Left ventricle myocardium inferior (tissue), 1 donor: ENCODE data around the gene OPN3. TPM values are rescaled to one million over a fixed set of nuclear protein-coding genes. Genes with fewer than 3 reads are reported as not detected.
A peak's percentile ranks its signal among the peaks of the same experiment; 100 is the strongest.

Source experiments
- DNase-seq: peaks from one replicate; pipeline ENCODE4 v3.0.0-alpha.2; 2020
- H3K27ac ChIP-seq: fragments of 200-600 bp; replicated peaks from 2 replicates; pipeline ENCODE4 v1.8.0; 2021
- H3K27me3 ChIP-seq: fragments of 200-600 bp; 2 replicates; pipeline ENCODE4 v1.8.0; 2021; ENCODE audit warnings: low read depth
- H3K36me3 ChIP-seq: fragments of 200-600 bp; 2 replicates; pipeline ENCODE4 v1.8.0; 2021
- H3K4me1 ChIP-seq: fragments of 200-600 bp; 2 replicates; pipeline ENCODE4 v1.8.0; 2021
- H3K4me3 ChIP-seq: fragments of 200-600 bp; 2 replicates; pipeline ENCODE4 v1.8.0; 2021; ENCODE audit warnings: mild to moderate bottlenecking, moderate library complexity
- H3K9me3 ChIP-seq: fragments of 200-600 bp; replicated peaks from 2 replicates; pipeline ENCODE4 v1.8.0; 2021
- intact Hi-C: fragments of 100-400 bp; cut with micrococcal nuclease; formaldehyde crosslinking; loops from one replicate; pipeline ENCODE4 v1.11.0; 2022
- total RNA-seq: library from RNA; stranded (reverse); fragmentation: NEBNext Ultra II Directional; extraction: Animal tissue kit (Norgen Biotek cat#: 25700); gene quantifications from one replicate; pipeline ENCODE4 v1.2.1, GENCODE V29; 2021
- TF ChIP-seq, protein P1 (sequence below): fragments of 200-600 bp; IDR thresholded peaks from 2 replicates; pipeline ENCODE4 v1.8.0; 2021; ENCODE audit warnings: antibody characterized with exemption, mild to moderate bottlenecking, borderline replicate concordance
- donor health status: DM: no; HTN: yes; CAD: no; lungs with severe emphysema.

OPN3 gene
- total RNA-seq, 1 donor from 2014 or later, result 6.1 TPM

DNA sequence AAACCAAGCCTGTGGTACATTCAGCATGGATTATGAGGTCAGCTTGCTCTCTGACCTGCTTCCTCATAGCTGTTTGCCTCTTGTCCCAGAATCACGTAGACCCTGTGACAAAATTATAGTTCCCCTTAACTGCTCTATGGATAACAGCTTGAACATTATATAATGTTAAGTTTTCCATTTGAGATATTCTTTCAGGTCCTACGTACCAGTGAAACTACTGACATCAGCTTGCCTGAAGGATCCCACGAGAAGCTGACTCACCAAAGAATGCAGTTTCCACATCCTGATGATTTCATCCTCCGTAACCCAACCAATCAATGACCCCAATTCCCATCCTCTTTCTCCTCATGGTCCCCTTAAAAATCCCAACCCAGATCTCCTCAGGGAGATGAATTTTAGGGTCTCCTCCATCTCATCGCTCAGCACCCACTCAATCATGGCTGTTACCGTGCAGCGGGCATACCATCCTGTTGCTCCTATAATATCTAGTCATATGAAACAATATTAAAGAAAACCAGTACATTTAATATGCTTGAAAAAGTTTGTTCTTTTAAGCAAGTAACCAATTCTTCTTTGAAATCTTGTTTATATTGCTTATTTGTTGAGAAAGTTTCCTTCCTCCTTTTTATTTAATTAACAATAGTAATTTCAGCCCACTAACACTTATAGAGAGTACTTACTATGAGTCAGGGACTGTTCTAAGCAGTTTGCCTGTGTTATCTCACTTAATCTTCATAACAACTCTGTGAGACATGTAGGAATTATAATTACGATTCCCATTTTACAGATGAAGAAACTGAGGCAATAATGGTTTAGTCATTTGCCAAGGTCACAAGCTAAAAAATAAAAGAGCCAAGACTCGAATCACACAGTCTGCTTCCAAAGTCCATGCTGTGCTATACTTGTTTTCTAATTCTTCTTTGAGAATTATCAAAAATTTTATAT is 27.4 kb downstream of the OPN3 start:
- no peak for DNase-seq
- H3K27me3 ChIP-seq, result no peaks in the 10 kb centered on the region
- no peak overlapping the region for H3K27ac ChIP-seq
- intact Hi-C loops, result no loop called here
- no peaks in the 10 kb centered on the region for H3K36me3 ChIP-seq
- no peaks in the 10 kb centered on the region for H3K9me3 ChIP-seq
- peaks cover 4% of the 10 kb centered on the region for H3K4me1 ChIP-seq
- TF ChIP-seq, protein P1, sequence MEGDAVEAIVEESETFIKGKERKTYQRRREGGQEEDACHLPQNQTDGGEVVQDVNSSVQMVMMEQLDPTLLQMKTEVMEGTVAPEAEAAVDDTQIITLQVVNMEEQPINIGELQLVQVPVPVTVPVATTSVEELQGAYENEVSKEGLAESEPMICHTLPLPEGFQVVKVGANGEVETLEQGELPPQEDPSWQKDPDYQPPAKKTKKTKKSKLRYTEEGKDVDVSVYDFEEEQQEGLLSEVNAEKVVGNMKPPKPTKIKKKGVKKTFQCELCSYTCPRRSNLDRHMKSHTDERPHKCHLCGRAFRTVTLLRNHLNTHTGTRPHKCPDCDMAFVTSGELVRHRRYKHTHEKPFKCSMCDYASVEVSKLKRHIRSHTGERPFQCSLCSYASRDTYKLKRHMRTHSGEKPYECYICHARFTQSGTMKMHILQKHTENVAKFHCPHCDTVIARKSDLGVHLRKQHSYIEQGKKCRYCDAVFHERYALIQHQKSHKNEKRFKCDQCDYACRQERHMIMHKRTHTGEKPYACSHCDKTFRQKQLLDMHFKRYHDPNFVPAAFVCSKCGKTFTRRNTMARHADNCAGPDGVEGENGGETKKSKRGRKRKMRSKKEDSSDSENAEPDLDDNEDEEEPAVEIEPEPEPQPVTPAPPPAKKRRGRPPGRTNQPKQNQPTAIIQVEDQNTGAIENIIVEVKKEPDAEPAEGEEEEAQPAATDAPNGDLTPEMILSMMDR, result no peak
- H3K4me3 ChIP-seq, result no peak overlapping the region

DNA sequence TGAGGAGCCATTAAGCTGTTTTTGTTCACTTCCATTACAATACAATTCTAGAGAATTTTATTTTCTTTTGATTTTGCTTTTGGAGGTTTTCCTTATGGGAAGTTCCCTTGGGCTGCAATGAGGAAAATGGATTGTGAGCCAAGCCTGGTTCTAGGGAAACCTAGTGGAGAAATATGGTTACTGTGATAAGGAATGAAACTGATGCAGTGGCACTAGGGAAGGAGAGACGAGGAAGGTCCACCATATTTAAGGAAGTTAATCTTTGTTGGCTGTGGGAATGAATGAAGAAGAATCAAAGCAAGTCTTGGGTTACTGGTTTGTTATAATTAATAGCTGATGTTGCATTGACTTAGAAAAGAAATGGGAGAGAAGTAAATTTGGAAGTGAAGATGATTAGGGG is 28.4 kb downstream of the OPN3 start:
- intact Hi-C loops, result no loop called here
- no peak for DNase-seq
- Histone ChIP-seq H3K4me3 (no peak overlapping the region), H3K36me3 (no peaks in the 10 kb centered on the region), H3K4me1 (peaks cover 4% of the 10 kb centered on the region), H3K27me3 (no peaks in the 10 kb centered on the region), H3K9me3 (no peaks in the 10 kb centered on the region), H3K27ac (no peak overlapping the region)
- TF ChIP-seq, protein P1, result no peak

DNA sequence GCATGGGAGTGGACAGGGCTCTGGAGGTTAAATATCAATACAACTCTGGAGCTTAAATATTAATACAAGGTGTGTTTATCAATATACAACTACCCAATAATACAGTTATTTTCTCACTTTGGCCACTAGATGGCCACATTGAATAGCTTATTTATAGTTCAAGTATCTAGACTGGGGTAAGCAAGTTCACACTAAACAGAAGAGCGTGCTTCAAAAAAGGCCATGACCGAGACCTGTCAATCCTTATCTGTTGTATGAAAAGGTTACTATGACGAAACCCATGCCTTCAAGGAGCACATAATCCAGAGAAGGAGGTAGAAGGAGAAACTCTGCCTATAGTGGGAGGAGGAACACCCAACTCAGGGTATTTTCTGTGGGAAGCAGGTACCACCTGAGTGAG is 29.1 kb downstream of the OPN3 start:
- no peaks in the 10 kb centered on the region for H3K27me3 ChIP-seq
- DNase-seq, result no peak
- H3K4me1 ChIP-seq, result peaks cover 4% of the 10 kb centered on the region
- H3K9me3 ChIP-seq, result no peaks in the 10 kb centered on the region
- H3K27ac ChIP-seq, result no peak overlapping the region
- intact Hi-C loops, result no loop called here
- no peaks in the 10 kb centered on the region for H3K36me3 ChIP-seq
- TF ChIP-seq, protein P1, result peak; percentile 75
- H3K4me3 ChIP-seq, result no peak overlapping the region

DNA sequence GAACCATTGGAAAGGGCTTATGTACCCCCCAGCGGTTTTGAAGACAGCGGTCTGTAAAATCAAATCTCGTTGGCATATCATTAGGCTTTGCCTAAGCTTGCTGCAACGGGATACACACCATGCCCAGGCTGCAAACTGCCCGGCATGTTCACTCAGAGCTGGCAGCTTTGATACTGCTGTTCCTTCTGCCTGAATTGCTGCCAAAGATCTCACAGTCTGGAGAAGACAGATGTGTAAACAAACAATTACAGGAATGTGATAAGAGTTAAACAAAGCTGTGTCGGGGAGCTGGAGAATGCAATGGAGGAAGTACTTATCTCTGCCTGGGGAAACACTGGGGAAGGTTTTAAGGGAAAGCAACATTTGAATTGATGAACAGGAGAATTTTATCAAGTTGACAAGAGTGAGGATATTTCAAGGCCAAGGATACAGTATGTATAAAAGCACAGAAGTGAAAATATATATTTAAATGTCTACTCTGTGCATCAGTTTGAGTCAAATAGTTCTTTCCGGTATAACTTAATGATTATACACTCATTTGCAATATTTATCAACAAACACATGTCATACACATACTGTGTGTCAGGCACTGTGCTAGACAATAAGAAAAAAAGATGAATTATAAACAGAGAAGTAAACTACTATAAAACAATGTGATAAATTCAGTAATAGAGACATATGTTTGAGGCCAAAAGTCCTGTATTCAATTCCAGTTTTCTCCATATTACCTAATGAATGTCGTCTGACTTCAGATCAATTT is 29.9 kb downstream of the OPN3 start:
- Histone ChIP-seq H3K27me3 (no peaks in the 10 kb centered on the region), H3K36me3 (no peaks in the 10 kb centered on the region), H3K27ac (no peak overlapping the region), H3K4me3 (no peak overlapping the region), H3K9me3 (no peaks in the 10 kb centered on the region), H3K4me1 (peaks cover 4% of the 10 kb centered on the region)
- no peak for DNase-seq
- intact Hi-C loops, result no loop called here
- TF ChIP-seq, protein P1, result no peak

DNA sequence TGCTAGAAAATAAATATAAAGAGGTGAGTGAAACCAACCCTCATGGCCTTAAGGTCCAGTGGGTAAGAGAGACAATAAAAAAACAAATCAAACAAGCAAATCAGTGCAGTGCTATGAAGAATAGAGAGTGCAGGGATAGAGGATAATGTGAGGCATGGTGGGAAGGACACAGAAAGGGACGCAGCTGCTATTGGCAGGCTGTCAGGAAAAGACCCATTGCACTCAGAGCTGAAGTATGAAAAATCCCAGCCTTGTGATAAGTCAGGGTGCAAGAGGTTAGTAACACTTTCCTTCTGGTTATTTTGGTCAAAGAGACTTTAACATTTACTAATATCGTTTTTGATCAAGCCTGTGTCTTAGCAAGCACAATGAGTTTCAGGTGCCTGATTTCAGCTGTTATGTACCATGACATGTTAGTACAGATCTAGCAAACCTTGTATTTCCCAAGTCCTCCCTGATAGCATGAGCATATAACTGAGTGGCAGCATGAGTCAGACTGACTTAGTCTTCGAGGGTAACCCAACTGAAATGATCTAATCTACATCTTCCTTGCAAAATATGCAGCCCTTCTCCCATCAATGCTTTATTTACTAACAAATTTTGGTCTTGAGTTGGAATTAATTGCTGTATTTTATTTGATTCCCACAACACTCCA is 31.7 kb downstream of the OPN3 start:
- H3K9me3 ChIP-seq, result no peaks in the 10 kb centered on the region
- H3K36me3 ChIP-seq, result no peaks in the 10 kb centered on the region
- DNase-seq, result no peak
- H3K4me1 ChIP-seq, result peaks cover 4% of the 10 kb centered on the region
- H3K27ac ChIP-seq, result no peak overlapping the region
- H3K27me3 ChIP-seq, result no peaks in the 10 kb centered on the region
- intact Hi-C loops, result loop anchor here (10.0 kb wide), 1 partner anchor 206 kb away; no protein-coding TSS in a partner anchor
- no peak overlapping the region for H3K4me3 ChIP-seq
- TF ChIP-seq, protein P1, result no peak
